Measurements from ENCODE around the gene CYP2W1.

- TF ChIP-seq CTCF (IDR thresholded peaks at IDR 0.05 in 2 of 3, conservative IDR thresholded peaks at IDR 0.05 in 1 of 3; ENCODE audit: borderline replicate concordance in 1 of 3, insufficient read depth in 1 of 3, low read depth in 2 of 3, low read length in 2 of 3): no peak
- no peak for TF ChIP-seq SIN3A (IDR thresholded peaks at IDR 0.05; ENCODE audit: low read depth)
- TF ChIP-seq SRF (IDR thresholded peaks at IDR 0.05; ENCODE audit: low read depth): no peak
- TF ChIP-seq MAX (IDR thresholded peaks at IDR 0.05): no peak
- TF ChIP-seq, protein P1, sequence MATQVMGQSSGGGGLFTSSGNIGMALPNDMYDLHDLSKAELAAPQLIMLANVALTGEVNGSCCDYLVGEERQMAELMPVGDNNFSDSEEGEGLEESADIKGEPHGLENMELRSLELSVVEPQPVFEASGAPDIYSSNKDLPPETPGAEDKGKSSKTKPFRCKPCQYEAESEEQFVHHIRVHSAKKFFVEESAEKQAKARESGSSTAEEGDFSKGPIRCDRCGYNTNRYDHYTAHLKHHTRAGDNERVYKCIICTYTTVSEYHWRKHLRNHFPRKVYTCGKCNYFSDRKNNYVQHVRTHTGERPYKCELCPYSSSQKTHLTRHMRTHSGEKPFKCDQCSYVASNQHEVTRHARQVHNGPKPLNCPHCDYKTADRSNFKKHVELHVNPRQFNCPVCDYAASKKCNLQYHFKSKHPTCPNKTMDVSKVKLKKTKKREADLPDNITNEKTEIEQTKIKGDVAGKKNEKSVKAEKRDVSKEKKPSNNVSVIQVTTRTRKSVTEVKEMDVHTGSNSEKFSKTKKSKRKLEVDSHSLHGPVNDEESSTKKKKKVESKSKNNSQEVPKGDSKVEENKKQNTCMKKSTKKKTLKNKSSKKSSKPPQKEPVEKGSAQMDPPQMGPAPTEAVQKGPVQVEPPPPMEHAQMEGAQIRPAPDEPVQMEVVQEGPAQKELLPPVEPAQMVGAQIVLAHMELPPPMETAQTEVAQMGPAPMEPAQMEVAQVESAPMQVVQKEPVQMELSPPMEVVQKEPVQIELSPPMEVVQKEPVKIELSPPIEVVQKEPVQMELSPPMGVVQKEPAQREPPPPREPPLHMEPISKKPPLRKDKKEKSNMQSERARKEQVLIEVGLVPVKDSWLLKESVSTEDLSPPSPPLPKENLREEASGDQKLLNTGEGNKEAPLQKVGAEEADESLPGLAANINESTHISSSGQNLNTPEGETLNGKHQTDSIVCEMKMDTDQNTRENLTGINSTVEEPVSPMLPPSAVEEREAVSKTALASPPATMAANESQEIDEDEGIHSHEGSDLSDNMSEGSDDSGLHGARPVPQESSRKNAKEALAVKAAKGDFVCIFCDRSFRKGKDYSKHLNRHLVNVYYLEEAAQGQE (IDR thresholded peaks at IDR 0.05; ENCODE audit: low read depth): no peak
- no peak for TF ChIP-seq POLR2AphosphoS5 (IDR thresholded peaks at IDR 0.05; ENCODE audit: low read depth, low read length)
- no peak for TF ChIP-seq POLR2A (IDR thresholded peaks at IDR 0.05; ENCODE audit: borderline replicate concordance, extremely low read depth, insufficient read depth, insufficient read length)
- no peak for TF ChIP-seq CBX3 (IDR thresholded peaks at IDR 0.05; ENCODE audit: low read depth)
- no peak for TF ChIP-seq RAD21 (IDR thresholded peaks at IDR 0.05; ENCODE audit: low read depth)
Measured at GRCh38 chr7:1033546-1034145, 50.7 kb downstream of the CYP2W1 start.
